ENCODE results near the gene LYL1. TPM values are rescaled to one million over a fixed set of nuclear protein-coding genes. Genes with fewer than 3 reads are reported as not detected.

Gene LYL1
- total and polyA plus RNA-seq, 5 donors: 8.0 to 11.9 (median 9.8) TPM

DNA sequence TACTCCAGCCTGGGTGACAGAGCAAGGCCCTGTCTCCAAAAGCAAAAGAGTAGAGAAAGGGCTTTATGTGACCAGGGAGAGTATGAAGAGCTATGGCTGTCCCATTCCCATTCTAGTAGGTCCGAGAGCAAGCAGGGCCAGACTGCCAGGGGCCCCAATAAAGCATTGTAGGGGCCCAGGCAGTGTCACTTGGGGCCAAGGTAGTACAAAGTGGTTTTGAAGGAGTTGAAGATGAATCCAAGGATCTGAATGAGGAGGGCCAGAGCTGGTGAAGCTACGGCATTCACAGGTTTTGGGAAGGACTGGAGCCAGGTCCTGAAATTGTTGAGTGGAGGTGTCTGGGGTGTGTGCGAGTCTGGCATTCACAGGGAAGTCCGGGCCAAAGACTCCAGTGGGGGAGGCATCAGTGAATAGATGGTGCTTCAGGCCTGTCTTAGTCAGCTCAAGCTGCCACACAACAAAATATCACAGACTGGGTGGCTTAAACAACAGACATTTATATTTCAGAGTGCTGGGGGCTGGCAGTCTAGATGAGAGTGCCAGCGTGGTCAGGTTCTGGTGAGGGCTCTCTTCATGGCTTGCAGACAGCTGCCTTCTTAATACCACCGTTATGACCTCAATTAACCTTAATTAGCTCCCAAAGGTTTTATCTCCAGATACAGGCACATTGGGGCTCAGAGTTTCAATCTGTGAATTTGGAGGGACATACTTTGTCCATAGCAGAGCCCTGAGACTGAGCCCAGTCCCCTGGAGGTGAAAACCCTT is 25.3 kb upstream of the LYL1 start:
- intact Hi-C loops (cut with DNase I): no loop called here
- Histone ChIP-seq H3K4me3 (ENCODE audit: low read length) (no peak overlapping the region), H3K27me3 (ENCODE audit: control insufficient read depth, insufficient read depth) (no peaks in the 10 kb centered on the region), H3K9me3 (ENCODE audit: control insufficient read depth, low read length) (no peaks in the 10 kb centered on the region), H3K4me1 (ENCODE audit: control insufficient read depth, insufficient read depth, low read length) (no peaks in the 10 kb centered on the region), H3K27ac (ENCODE audit: low read length) (no peak overlapping the region)
- DNase-seq (no peak), ATAC-seq (no peak)
- WGBS: 91% methylated on average over 6 of the region's 6 CpGs

DNA sequence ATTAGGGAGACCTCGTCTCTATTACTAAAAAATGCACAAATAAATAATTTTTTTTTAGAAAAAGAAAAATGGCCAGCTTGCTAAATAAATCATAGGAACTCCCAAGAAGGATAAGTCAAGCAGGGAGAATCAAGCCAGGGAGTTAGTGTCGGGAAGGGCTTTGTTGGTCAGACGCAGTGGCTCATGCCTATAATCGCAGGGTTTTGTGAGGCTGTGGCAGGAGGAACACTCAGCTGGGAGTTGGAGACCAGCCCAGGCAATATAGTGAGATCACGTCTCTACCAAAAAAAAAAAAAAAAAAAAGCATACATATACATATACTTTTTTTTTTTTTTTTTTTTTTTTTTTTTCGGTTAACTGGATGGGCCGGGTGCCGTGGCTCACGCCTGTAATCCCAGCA is 24.4 kb upstream of the LYL1 start:
- H3K27me3 ChIP-seq (ENCODE audit: control insufficient read depth, insufficient read depth): no peaks in the 10 kb centered on the region
- intact Hi-C loops (cut with DNase I): no loop called here
- H3K4me3 ChIP-seq (ENCODE audit: low read length): no peak overlapping the region
- WGBS: 84% methylated on average over 9 of the region's 9 CpGs
- H3K9me3 ChIP-seq (ENCODE audit: control insufficient read depth, low read length): no peaks in the 10 kb centered on the region
- DNase-seq (no peak), ATAC-seq (no peak)
- H3K4me1 ChIP-seq (ENCODE audit: control insufficient read depth, insufficient read depth, low read length): no peaks in the 10 kb centered on the region
- H3K27ac ChIP-seq (ENCODE audit: low read length): no peak overlapping the region

- ATAC-seq: no peak
- H3K27me3 ChIP-seq (ENCODE audit: control insufficient read depth, insufficient read depth): no peaks in the 10 kb centered on the region
- peaks cover 9% of the 10 kb centered on the region for H3K4me1 ChIP-seq (ENCODE audit: control insufficient read depth, insufficient read depth, low read length)
- 90% methylated on average over 20 of the region's 20 CpGs for WGBS
- intact Hi-C loops (cut with DNase I): no loop called here
- no peaks in the 10 kb centered on the region for H3K9me3 ChIP-seq (ENCODE audit: control insufficient read depth, low read length)
- no peak for DNase-seq
- no peak overlapping the region for H3K27ac ChIP-seq (ENCODE audit: low read length)
- no peak overlapping the region for H3K4me3 ChIP-seq (ENCODE audit: low read length)
These were observed 20.6 kb upstream of the LYL1 start for GRCh38 chr19:13122980-13123957.

- H3K4me1 ChIP-seq (ENCODE audit: control insufficient read depth, insufficient read depth, low read length): peaks cover 9% of the 10 kb centered on the region
- WGBS: 78% methylated on average over 13 of the region's 13 CpGs
- H3K27ac ChIP-seq (ENCODE audit: low read length): no peak overlapping the region
- H3K9me3 ChIP-seq (ENCODE audit: control insufficient read depth, low read length): no peaks in the 10 kb centered on the region
- DNase-seq (no peak), ATAC-seq (no peak)
- H3K27me3 ChIP-seq (ENCODE audit: control insufficient read depth, insufficient read depth): no peaks in the 10 kb centered on the region
- intact Hi-C loops (cut with DNase I): no loop called here
- H3K4me3 ChIP-seq (ENCODE audit: low read length): no peak overlapping the region
These were observed 19.7 kb upstream of the LYL1 start for GRCh38 chr19:13122275-13122878.

- DNase-seq: no peak
- WGBS: 81% methylated on average over 18 of the region's 18 CpGs
- intact Hi-C loops (cut with DNase I): no loop called here
These were observed 19.1 kb upstream of the LYL1 start for GRCh38 chr19:13121551-13122274.

DNA sequence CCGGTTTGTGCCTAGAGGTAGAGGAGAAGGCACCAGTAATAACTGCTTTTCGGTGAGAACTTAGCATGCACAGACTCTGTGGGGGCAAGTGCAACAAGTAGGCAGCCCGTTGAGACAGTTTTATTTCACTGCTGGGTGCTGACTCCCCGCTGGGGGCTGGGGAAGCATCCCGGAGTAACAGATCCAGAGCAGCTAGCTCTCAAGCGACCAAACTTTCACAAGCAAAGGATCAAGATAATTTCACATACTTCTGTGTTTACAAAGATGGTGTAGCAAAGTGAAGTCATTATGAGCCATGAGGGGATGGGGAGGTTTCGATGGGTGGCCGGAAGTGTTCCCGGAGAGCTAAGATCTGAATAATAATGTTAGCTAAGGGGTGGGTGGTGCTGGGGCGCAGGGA is 18.2 kb upstream of the LYL1 start:
- Histone ChIP-seq H3K27ac (ENCODE audit: low read length) (no peak overlapping the region), H3K4me3 (ENCODE audit: low read length) (no peak overlapping the region), H3K9me3 (ENCODE audit: control insufficient read depth, low read length) (no peaks in the 10 kb centered on the region), H3K4me1 (ENCODE audit: control insufficient read depth, insufficient read depth, low read length) (peaks cover 11% of the 10 kb centered on the region), H3K27me3 (ENCODE audit: control insufficient read depth, insufficient read depth) (no peaks in the 10 kb centered on the region)
- WGBS: 64% methylated on average over 10 of the region's 10 CpGs
- DNase-seq (no peak), ATAC-seq (no peak)
- intact Hi-C loops (cut with DNase I): no loop called here

More at GRCh38 chr19:13121551-13122274, 19.1 kb upstream of the LYL1 start:
- ATAC-seq: no peak
- Histone ChIP-seq H3K27me3 (ENCODE audit: control insufficient read depth, insufficient read depth) (no peaks in the 10 kb centered on the region), H3K9me3 (ENCODE audit: control insufficient read depth, low read length) (no peaks in the 10 kb centered on the region), H3K27ac (ENCODE audit: low read length) (no peak overlapping the region), H3K4me1 (ENCODE audit: control insufficient read depth, insufficient read depth, low read length) (peaks cover 9% of the 10 kb centered on the region), H3K4me3 (ENCODE audit: low read length) (no peak overlapping the region)

DNA sequence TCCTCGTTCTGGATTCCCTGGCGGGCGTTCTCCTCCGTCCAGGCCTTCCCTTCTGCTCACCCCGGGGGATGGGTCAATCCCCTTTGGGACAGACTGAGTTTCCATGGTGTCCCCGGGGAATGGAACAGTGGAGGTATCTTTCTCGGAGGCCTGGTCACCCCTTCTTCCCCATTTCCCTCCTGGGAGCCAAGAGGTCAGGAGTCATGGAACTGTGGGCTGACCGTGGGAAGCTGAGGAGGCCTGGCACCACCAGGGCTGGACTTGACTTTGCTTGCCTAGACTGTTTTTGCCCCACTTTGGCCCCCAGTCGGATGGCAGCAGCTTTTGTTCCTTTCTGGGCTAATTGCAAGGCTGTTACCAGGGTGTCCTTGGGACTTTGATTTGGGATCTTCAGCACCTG is 17.4 kb upstream of the LYL1 start:
- Histone ChIP-seq H3K4me1 (ENCODE audit: control insufficient read depth, insufficient read depth, low read length) (peaks cover 14% of the 10 kb centered on the region), H3K9me3 (ENCODE audit: control insufficient read depth, low read length) (no peaks in the 10 kb centered on the region), H3K4me3 (ENCODE audit: low read length) (no peak overlapping the region), H3K27me3 (ENCODE audit: control insufficient read depth, insufficient read depth) (no peaks in the 10 kb centered on the region), H3K27ac (ENCODE audit: low read length) (no peak overlapping the region)
- DNase-seq: peak in 1 of 3 donors; percentile 57
- 75% methylated on average over 9 of the region's 9 CpGs for WGBS
- ATAC-seq: no peak
- intact Hi-C loops (cut with DNase I): no loop called here

- no peak overlapping the region for H3K4me3 ChIP-seq (ENCODE audit: low read length)
- no peaks in the 10 kb centered on the region for H3K27me3 ChIP-seq (ENCODE audit: control insufficient read depth, insufficient read depth)
- no peak overlapping the region for H3K27ac ChIP-seq (ENCODE audit: low read length)
- no peak for DNase-seq
- peaks cover 14% of the 10 kb centered on the region for H3K4me1 ChIP-seq (ENCODE audit: control insufficient read depth, insufficient read depth, low read length)
- ATAC-seq: no peak
- H3K9me3 ChIP-seq (ENCODE audit: control insufficient read depth, low read length): no peaks in the 10 kb centered on the region
- 70% methylated on average over 8 of the region's 8 CpGs for WGBS
- intact Hi-C loops (cut with DNase I): no loop called here
These were observed 17.0 kb upstream of the LYL1 start for GRCh38 chr19:13119627-13120026.

- H3K9me3 ChIP-seq (ENCODE audit: control insufficient read depth, low read length): no peaks in the 10 kb centered on the region
- H3K4me3 ChIP-seq (ENCODE audit: low read length): peak overlapping the region; percentile 97
- no peaks in the 10 kb centered on the region for H3K27me3 ChIP-seq (ENCODE audit: control insufficient read depth, insufficient read depth)
- WGBS: under 1% methylated on average over 57 of the region's 57 CpGs
- peak; percentile 48 to 79 (median 74) for DNase-seq
- peaks cover 14% of the 10 kb centered on the region for H3K4me1 ChIP-seq (ENCODE audit: control insufficient read depth, insufficient read depth, low read length)
- intact Hi-C loops (cut with DNase I): no loop called here
- H3K27ac ChIP-seq (ENCODE audit: low read length): no peak overlapping the region
- peak; percentile 0 to 4 for ATAC-seq
These were observed 16.0 kb upstream of the LYL1 start for GRCh38 chr19:13118424-13119193.
